T-cell (primary cell): Measurements from ENCODE around the gene PDLIM4. TPM values are rescaled to one million over a fixed set of nuclear protein-coding genes. Genes with fewer than 3 reads are reported as not detected.

ENCODE experiments used
- ATAC-seq, 4 experiments: fragments of 200-7000 bp in 3 of 4; fragments of 150-1000 bp in 1 of 4; cut with Tn5 transposase; replicated peaks in 1 of 4; 1 replicate in 3 of 4; 2 replicates in 1 of 4; pipeline ENCODE4 v1.10.0; 2021; ENCODE audit warnings: moderate library complexity in 3 of 4, mild to moderate bottlenecking in 2 of 4, moderate number of reproducible peaks in 1 of 4
- CTCF ChIA-PET, 2 donors: fragments of 300-600 bp; sonication (Branson Sonifier 250); formaldehyde crosslinking; loops; one replicate each; lab custom pipeline; 2022; ENCODE audit warnings: antibody characterized with exemption in 2 of 2; lab: Charles Lee
- POLR2A ChIA-PET, 2 donors: fragments of 300-600 bp; sonication (Branson Sonifier 250); formaldehyde crosslinking; loops; one replicate each; lab custom pipeline; 2022; ENCODE audit warnings: antibody characterized with exemption in 2 of 2; lab: Charles Lee
- DNase-seq, 35 experiments: peaks; one replicate each; pipeline versions ENCODE4 v3.0.0 to v3.0.0-alpha.2; 2013 to 2023
- H3K27ac ChIP-seq: one replicate; pipeline ENCODE4 v1.5.1; 2013; ENCODE audit warnings: low read length
- H3K27me3 ChIP-seq, 2 experiments: replicated peaks in 1 of 2; 1 replicate in 1 of 2; 2 replicates in 1 of 2; pipeline versions ENCODE4 v1.6.1 to v1.7.0; 2013; ENCODE audit warnings: low read length in 1 of 2, mixed read lengths in 1 of 2; ENCODE audit not compliant: control insufficient read depth in 2 of 2, insufficient read depth in 2 of 2; ENCODE audit errors: extremely low read depth in 1 of 2
- H3K36me3 ChIP-seq, 2 donors: 1 replicate in 1 of 2; 2 replicates in 1 of 2; pipeline versions ENCODE4 v1.6.1 to v1.7.0; 2013; ENCODE audit warnings: low read length in 1 of 2; ENCODE audit not compliant: control insufficient read depth in 2 of 2, insufficient read depth in 1 of 2; ENCODE audit errors: extremely low read depth in 1 of 2
- H3K4me1 ChIP-seq, 2 experiments: 1 replicate in 1 of 2; 2 replicates in 1 of 2; pipeline versions ENCODE4 v1.6.1 to v1.7.0; 2013; ENCODE audit warnings: low read length in 2 of 2, mixed read lengths in 1 of 2; ENCODE audit not compliant: insufficient read depth in 2 of 2, control insufficient read depth in 1 of 2; ENCODE audit errors: extremely low read depth in 1 of 2
- H3K4me3 ChIP-seq, 2 donors: 1 replicate in 1 of 2; 2 replicates in 1 of 2; pipeline versions ENCODE4 v1.5.1 to v1.7.0; 2013; ENCODE audit warnings: mild to moderate bottlenecking in 2 of 2, low read length in 1 of 2, moderate library complexity in 1 of 2; ENCODE audit not compliant: control insufficient read depth in 1 of 2; ENCODE audit errors: extremely low read depth in 1 of 2
- H3K9me3 ChIP-seq: 2 replicates; pipeline ENCODE4 v1.7.0; 2013
- H3K27ac Mint-ChIP-seq, 2 donors: one replicate each; pipeline ENCODE4 v1.8.0; 2020 to 2021; ENCODE audit warnings: mild to moderate bottlenecking in 2 of 2, mixed read lengths in 2 of 2
- H3K27me3 Mint-ChIP-seq, 2 donors: one replicate each; pipeline ENCODE4 v1.8.0; 2021 to 2022; ENCODE audit warnings: mixed read lengths in 2 of 2
- H3K36me3 Mint-ChIP-seq: one replicate; pipeline ENCODE4 v1.8.0; 2021; ENCODE audit warnings: mixed read lengths
- H3K4me1 Mint-ChIP-seq, 3 donors: one replicate each; pipeline ENCODE4 v1.8.0; 2020 to 2022; ENCODE audit warnings: mixed read lengths in 3 of 3, mild to moderate bottlenecking in 1 of 3
- H3K4me3 Mint-ChIP-seq, 3 donors: one replicate each; pipeline ENCODE4 v1.8.0; 2020 to 2022; ENCODE audit warnings: mild to moderate bottlenecking in 3 of 3, mixed read lengths in 3 of 3, moderate library complexity in 3 of 3
- H3K9me3 Mint-ChIP-seq, 3 donors: one replicate each; pipeline ENCODE4 v1.8.0; 2020 to 2022; ENCODE audit warnings: mixed read lengths in 3 of 3
- WGBS: methylation state at CpG from one replicate; pipeline ENCODE4 v1.1.5; 2013; ENCODE audit warnings: missing lambda C conversion rate; ENCODE audit not compliant: insufficient coverage; 5-methylcytosine and 5-hydroxymethylcytosine counted together
- total RNA-seq, 35 experiments: library from RNA in 6 of 35; stranded (reverse) in 6 of 35; fragments of 120-200 nt in 1 of 35; gene quantifications; one replicate each; pipeline versions ENCODE4 v1.2.1 to v1.2.4 and lab custom pipeline; 2013 to 2026

The PDLIM4 gene
- total RNA-seq, 5 donors from 2014 or later (not counting 1 experiment from before 2014, with no cell fraction given) = not detected

- Mint-ChIP-seq H3K9me3 (no peaks in the 10 kb centered on the region), H3K27ac (no peak overlapping the region), H3K4me3 (no peak overlapping the region), H3K36me3 (no peaks in the 10 kb centered on the region), H3K4me1 (no peaks in the 10 kb centered on the region), H3K27me3 (peaks cover 13 to 19% of the 10 kb centered on the region in 2 donors)
- WGBS = 84% methylated on average over 6 of the region's 8 CpGs
- ChIA-PET POLR2A (no interaction called here), CTCF (no interaction called here)
- Histone ChIP-seq H3K27ac (no peak overlapping the region), H3K36me3 (no peaks in the 10 kb centered on the region), H3K9me3 (no peaks in the 10 kb centered on the region), H3K4me1 (peaks cover 0 to 8% of the 10 kb centered on the region in 2 experiments), H3K27me3 (peaks cover 0 to 51% of the 10 kb centered on the region in 2 experiments), H3K4me3 (no peak overlapping the region)
- ATAC-seq (no peak), DNase-seq (peak in 1 of 35 experiments; percentile 7)
Measured at GRCh38 chr5:132253452-132254320, 3.8 kb upstream of the PDLIM4 start.

DNA sequence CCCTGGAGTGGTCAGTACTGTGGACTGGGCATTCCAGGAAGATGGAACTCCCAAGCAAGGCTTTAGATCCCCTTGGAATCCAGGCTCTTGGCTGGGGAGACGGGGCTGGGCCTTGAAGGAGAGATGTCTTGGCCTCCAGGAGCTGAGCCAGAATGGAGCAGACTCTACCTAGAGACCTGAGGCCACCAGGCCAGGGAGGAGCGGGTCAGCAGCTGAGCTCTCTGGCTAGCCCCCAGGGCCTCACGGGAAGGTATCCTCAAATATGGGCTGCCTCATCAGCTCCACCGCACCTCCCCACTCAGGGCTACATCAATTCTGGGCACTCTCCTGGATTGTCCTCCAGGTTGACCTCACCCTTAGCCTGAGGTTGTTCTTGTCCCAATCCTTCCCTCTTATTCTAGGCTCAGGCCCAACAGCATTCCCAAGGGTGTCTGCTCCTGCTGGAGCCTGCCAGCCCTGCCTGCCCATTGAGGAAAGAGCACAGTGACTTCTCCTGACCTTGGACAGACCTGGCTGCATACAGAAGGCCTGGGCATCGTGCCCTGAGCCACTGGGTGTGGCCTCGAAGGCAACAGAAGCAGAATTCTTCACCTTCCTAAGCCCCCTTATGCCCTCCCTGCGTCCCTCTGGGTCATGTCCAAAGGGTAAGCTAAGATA, 3.0 kb upstream of the PDLIM4 start:
- Histone ChIP-seq H3K9me3 (no peaks in the 10 kb centered on the region), H3K36me3 (no peaks in the 10 kb centered on the region), H3K27ac (no peak overlapping the region), H3K4me3 (no peak overlapping the region), H3K27me3 (peaks cover 0 to 57% of the 10 kb centered on the region in 2 experiments), H3K4me1 (peaks cover 0 to 8% of the 10 kb centered on the region in 2 experiments)
- H3K36me3 Mint-ChIP-seq = no peaks in the 10 kb centered on the region
- ChIA-PET POLR2A (no interaction called here), CTCF (no interaction called here)
- H3K4me1 Mint-ChIP-seq = no peaks in the 10 kb centered on the region
- no peak for ATAC-seq
- H3K27ac Mint-ChIP-seq = no peak overlapping the region
- whole genome bisulfite sequencing = 81% methylated on average over 3 of the region's 7 CpGs
- H3K4me3 Mint-ChIP-seq = no peak overlapping the region
- DNase-seq = no peak
- no peaks in the 10 kb centered on the region for H3K9me3 Mint-ChIP-seq
- peaks cover 13 to 23% of the 10 kb centered on the region in 2 donors for H3K27me3 Mint-ChIP-seq

DNA sequence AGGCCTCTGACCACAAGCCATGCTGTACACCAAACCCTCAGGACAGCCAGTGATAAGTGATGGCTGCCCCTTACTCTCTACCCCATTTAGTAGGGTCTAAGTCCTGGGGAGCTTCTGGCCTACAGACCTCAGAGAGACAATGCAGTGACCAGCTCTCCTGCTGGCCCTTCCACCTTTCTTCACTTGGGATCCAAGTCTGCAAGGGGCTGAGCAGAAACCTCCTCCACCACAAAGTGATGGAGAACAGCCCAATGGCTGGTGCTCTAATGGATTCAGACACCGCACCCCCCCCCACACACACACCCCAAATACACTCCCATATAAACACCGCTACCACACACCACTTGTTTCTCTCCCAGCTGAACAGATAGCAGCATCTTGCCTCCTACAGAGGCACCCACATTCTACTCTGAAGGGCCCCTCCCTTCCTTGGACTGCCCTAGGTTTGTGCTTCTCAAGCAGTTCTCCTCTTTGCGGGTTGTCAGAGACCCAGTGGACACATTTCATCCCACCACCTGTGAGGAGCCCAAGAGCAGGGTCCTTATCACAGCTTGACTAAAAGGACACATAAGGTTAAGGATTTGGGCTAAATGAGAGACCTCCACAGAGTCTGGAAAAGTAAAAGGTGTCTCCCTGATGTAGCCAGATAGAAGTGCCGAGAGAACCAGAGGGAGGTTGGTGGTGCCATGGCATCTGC, 1.3 kb upstream of the PDLIM4 start:
- no peak for DNase-seq
- no peaks in the 10 kb centered on the region for H3K36me3 ChIP-seq
- peaks cover 0 to 8% (median 6%) of the 10 kb centered on the region in 3 donors for H3K4me1 Mint-ChIP-seq
- no peaks in the 10 kb centered on the region for H3K9me3 ChIP-seq
- POLR2A ChIA-PET = no interaction called here
- ATAC-seq = no peak
- no peak overlapping the region for H3K4me3 ChIP-seq
- H3K9me3 Mint-ChIP-seq = no peaks in the 10 kb centered on the region
- H3K4me3 Mint-ChIP-seq = peak overlapping the region in 1 of 3 donors; percentile 35
- peaks cover 13 to 27% of the 10 kb centered on the region in 2 donors for H3K27me3 Mint-ChIP-seq
- H3K27ac Mint-ChIP-seq = peak overlapping the region in 1 of 2 donors; percentile 2
- CTCF ChIA-PET = no interaction called here
- peaks cover 0 to 65% of the 10 kb centered on the region in 2 experiments for H3K27me3 ChIP-seq
- peaks cover 0 to 8% of the 10 kb centered on the region in 2 experiments for H3K4me1 ChIP-seq
- 100% methylated on average over 3 of the region's 4 CpGs for WGBS
- H3K36me3 Mint-ChIP-seq = no peaks in the 10 kb centered on the region
- no peak overlapping the region for H3K27ac ChIP-seq

DNA sequence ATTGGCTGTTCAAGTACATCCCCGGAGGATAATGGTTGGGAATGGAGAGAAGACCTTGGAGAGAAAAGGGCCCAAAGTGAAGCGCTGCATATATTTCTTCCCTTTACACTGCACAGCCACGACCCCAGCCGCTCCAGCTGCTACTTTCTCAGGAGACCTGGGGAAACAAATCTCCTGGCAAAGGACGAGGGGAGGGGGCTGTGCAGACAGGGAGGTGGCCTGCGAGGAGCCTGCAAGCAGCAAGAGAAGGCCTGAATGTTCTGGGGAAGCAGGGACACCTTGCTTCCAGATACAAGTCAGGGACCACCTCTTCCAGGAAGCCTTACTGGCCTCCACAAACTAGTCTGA, 739 bp upstream of the PDLIM4 start:
- Histone ChIP-seq H3K36me3 (no peaks in the 10 kb centered on the region), H3K9me3 (no peaks in the 10 kb centered on the region), H3K27ac (no peak overlapping the region), H3K4me1 (peaks cover 0 to 8% of the 10 kb centered on the region in 2 experiments), H3K27me3 (peaks cover 0 to 61% of the 10 kb centered on the region in 2 experiments), H3K4me3 (no peak overlapping the region)
- H3K36me3 Mint-ChIP-seq = no peaks in the 10 kb centered on the region
- peaks cover 13 to 27% of the 10 kb centered on the region in 2 donors for H3K27me3 Mint-ChIP-seq
- no peaks in the 10 kb centered on the region for H3K9me3 Mint-ChIP-seq
- POLR2A ChIA-PET = no interaction called here
- peak overlapping the region in 1 of 2 donors; percentile 2 for H3K27ac Mint-ChIP-seq
- peaks cover 0 to 8% (median 6%) of the 10 kb centered on the region in 3 donors for H3K4me1 Mint-ChIP-seq
- DNase-seq = no peak
- WGBS = 77% methylated on average over 4 of the region's 6 CpGs
- CTCF ChIA-PET = no interaction called here
- no peak for ATAC-seq
- H3K4me3 Mint-ChIP-seq = peak overlapping the region in 1 of 3 donors; percentile 35

- Histone ChIP-seq H3K4me3 (peak overlapping the region in 1 of 2 donors; percentile 25), H3K27me3 (peaks cover 0 to 61% of the 10 kb centered on the region in 2 experiments), H3K27ac (no peak overlapping the region), H3K4me1 (peaks cover 0 to 9% of the 10 kb centered on the region in 2 experiments), H3K9me3 (no peaks in the 10 kb centered on the region), H3K36me3 (no peaks in the 10 kb centered on the region)
- WGBS = 88% methylated on average over 8 of the region's 19 CpGs
- peak overlapping the region in 1 of 3 donors; percentile 36 for H3K4me3 Mint-ChIP-seq
- ATAC-seq (no peak), DNase-seq (no peak)
- peaks cover 0 to 8% (median 6%) of the 10 kb centered on the region in 3 donors for H3K4me1 Mint-ChIP-seq
- CTCF ChIA-PET = no interaction called here
- POLR2A ChIA-PET = interaction anchor here in 1 of 2 donors (0.6 kb wide), 1 partner anchor 19 kb away, joined by 3 read pairs; no protein-coding TSS in a partner anchor
- no peaks in the 10 kb centered on the region for H3K9me3 Mint-ChIP-seq
- H3K27ac Mint-ChIP-seq = no peak overlapping the region
- H3K27me3 Mint-ChIP-seq = peaks cover 13 to 27% of the 10 kb centered on the region in 2 donors
- H3K36me3 Mint-ChIP-seq = no peaks in the 10 kb centered on the region
Measured at GRCh38 chr5:132258102-132259068, 889 bp downstream of the PDLIM4 start.
